GM20000 (cell line): ENCODE results near the gene BTRC.
"Not testable (repeated sequence)": the region's sequence is repeated elsewhere in the genome, so short reads cannot be mapped to it uniquely, and the experiment has no call there.

Experiments
- DNase-seq: peaks from one replicate; pipeline ENCODE4 v3.0.0; 2012; ENCODE audit warnings: low spot score
- TF ChIP-seq, protein P1 (sequence below): IDR thresholded peaks from 2 replicates; pipeline ENCODE4 v1.5.1; 2012; ENCODE audit warnings: mild to moderate bottlenecking, control low read depth; ENCODE audit errors: extremely low read depth, missing control alignments

The BTRC gene

DNA sequence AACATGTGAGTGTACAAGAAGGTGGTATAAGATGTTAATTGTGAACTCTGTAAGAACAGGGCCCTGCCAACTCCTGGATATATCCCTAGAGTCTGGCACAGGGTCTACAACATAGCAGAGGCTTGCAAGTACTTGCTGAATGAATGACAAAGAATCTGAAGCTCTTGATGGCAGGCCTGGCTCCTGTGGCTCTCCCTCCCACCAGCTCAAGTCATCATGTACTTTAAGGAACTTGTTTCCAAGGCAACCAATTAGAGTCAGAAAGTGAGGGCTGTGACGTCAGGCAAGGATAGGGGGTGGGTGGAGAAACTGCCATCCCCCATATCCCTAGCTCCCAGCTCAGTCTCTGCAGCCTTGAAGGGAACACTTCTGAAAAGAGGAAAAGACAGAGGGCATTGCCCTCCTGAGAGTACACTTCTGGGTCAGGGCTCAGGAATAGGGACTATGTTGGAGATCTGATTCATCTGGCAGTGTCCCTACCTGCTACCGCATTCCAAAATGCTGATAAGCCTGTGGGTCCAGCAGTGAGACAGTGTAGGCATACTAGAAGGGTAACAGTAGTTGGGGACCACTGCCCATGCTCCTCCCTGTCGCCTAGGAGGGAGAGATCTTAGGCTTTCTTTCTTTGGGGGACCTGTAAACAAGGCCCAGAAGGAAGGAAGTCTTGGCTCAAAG, 34.6 kb upstream of the BTRC start:
- TF ChIP-seq, protein P1, sequence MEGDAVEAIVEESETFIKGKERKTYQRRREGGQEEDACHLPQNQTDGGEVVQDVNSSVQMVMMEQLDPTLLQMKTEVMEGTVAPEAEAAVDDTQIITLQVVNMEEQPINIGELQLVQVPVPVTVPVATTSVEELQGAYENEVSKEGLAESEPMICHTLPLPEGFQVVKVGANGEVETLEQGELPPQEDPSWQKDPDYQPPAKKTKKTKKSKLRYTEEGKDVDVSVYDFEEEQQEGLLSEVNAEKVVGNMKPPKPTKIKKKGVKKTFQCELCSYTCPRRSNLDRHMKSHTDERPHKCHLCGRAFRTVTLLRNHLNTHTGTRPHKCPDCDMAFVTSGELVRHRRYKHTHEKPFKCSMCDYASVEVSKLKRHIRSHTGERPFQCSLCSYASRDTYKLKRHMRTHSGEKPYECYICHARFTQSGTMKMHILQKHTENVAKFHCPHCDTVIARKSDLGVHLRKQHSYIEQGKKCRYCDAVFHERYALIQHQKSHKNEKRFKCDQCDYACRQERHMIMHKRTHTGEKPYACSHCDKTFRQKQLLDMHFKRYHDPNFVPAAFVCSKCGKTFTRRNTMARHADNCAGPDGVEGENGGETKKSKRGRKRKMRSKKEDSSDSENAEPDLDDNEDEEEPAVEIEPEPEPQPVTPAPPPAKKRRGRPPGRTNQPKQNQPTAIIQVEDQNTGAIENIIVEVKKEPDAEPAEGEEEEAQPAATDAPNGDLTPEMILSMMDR: no peak
- no peak for DNase-seq

DNA sequence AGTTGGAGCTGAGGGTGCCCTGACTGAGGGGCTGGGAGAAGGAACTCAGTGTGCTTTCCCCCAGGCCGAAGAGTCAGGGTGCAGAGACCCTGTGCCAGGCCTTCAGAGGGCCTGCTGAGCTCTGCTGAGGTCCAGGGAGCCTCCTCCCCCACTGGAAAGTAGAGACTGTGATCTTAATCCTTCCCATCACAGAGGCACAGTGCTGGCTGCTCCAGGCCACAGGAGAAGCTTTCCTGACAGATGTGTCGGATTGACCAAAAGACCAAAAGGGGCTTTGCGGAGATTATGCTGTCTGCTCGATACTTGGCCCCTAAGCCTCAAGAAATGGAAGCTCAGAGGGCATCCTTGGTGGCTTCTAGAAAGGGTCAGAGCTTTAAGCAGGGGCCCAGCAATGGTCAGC, 32.9 kb upstream of the BTRC start:
- DNase-seq: no peak

DNA sequence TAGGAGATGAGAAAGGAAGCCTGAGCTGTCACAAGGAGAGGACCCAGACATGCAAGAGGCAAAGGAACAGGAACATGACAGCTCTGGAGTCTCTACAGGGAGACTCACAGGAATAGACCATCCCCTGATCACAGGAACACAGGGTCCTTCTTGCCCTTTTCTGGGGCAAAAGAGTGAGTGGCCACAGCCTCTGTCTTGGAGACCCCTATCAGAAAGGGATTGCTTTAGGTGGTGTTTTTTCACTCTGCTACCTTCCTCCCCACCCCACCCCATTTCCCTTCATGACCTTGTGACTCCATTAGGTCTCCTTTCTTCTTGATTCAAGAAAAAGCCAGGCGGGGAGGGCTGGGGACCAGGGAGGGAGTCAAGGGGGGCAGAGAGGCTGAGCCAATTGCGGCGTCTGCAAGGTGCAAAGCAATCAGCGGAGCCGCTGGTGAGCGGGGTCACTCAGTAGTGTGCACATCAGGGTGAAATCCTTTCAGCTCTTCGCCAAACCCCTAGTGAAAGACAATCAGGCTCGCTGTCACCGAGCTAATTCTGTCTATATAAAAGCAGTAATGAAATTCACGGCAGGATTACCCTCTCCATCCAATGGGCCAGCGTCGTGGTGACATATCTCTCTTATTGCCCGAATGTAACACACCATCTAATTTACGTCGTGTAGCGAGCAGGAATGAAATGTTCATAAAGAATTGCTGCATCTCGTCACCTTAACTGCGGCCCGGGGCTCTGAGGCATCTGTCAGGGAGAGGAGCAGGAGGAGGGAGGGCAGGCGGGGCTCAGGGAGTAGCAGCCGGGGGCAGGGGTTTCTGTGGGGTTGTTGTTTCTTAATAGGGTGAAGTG, 31.5 kb upstream of the BTRC start:
- no peak for DNase-seq
- TF ChIP-seq, protein P1: no peak

More for the DNA sequence above, 32.9 kb upstream of the BTRC start:
- TF ChIP-seq, protein P1: no peak

DNA sequence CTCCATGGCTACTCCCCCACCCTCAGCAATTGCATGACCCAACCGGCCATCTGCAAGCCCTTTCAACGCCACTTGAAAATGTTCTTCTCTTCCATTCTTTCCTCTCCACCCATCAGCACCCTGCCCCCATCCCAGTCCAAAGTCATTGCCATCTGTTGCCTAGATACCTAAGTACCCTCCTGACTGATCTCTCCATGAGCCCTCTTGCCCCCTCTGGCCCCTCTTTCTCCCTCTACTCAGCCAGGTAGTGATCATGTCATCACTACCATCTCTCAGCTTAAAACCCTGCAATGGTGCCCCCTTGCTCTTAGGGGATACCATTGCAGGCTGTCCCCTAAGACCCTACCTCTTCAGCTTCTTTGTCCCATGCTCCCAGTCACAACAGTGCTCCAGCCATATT, 30.5 kb upstream of the BTRC start:
- TF ChIP-seq, protein P1: no peak
- DNase-seq: no peak

DNA sequence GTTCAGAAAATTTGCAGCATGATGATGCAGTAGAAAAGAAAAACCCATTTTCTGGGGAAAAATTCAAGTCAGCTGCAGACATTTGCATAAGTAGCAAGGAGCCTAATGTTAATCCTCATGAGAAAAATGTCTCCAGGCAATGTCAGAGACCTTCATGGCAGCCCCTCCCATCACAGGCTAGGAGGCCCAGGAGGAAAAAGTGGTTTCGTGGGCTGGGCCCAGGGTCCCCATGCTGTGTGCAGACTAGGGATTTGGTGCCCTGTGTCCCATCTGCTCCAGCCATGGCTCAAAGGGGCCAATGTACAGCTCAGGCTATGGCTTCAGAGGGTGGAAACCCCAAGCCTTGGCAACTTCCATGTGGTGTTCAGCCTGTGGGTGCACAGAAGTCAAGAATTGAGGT, 26.5 kb upstream of the BTRC start:
- DNase-seq: not testable (repeated sequence)

DNA sequence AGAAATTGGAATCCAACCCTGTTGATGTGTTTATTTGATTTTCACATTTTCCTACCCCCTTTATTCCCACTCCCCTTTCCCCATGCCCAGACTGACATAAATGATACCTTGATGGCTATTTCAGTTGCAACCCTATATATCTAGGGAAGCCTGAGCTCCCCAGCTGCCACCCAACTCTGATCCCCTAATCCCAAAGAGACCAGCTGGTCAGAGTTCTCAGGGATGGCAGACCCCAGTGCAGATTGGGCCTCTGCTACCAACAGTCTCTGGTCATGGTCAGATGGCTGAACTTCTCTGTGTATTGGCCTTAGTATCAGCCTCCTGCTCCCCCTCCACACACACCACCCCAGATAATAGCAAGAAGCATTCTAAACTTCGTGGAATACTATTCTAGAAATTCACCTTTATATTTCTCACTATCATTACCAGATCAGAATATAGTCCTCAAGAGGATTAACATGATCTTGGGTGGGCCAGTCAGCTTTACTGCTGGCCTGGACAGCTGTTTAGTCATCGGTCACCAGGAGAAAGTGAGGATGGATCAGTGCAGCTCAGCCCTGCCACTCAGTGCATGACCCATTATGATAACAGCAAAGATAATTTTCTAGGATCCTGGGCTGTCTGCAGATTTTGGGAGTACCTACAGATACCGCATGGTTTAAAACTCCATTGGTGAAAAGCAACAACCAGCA, 24.5 kb upstream of the BTRC start:
- TF ChIP-seq, protein P1: no peak
- DNase-seq: no peak

DNA sequence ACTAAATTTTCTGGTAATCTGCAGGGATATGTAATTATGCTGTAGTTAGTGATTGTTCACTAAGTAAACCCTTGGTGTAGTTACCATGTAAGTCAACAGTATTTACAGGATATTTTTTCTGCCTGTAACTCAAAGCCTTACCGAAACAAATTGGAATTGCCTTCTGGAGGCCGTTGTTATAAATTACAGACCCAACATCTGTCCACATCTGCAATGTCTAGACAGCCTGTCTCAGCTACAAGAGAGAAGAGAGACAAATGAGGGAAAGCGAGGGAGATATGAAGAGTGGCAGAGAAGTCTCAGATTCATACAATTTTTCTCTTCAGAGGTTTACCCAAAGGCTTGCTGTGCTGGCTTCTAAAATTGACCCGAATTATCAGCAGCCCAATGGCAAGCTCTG, 23.7 kb upstream of the BTRC start:
- DNase-seq: no peak
- TF ChIP-seq, protein P1: no peak
